Nucleus accumbens (tissue), 56 donors: ENCODE results near the gene ADAP2.
A peak's percentile ranks its signal among the peaks of the same experiment; 100 is the strongest.
"Not testable (repeated sequence)": the region's sequence is repeated elsewhere in the genome, so short reads cannot be mapped to it uniquely, and the experiment has no call there.

ENCODE experiments used
- DNase-seq, 56 donors: peaks; one replicate each; lab custom pipeline; 2025; lab: John Stamatoyannopoulos, UW

Gene ADAP2, protein sequence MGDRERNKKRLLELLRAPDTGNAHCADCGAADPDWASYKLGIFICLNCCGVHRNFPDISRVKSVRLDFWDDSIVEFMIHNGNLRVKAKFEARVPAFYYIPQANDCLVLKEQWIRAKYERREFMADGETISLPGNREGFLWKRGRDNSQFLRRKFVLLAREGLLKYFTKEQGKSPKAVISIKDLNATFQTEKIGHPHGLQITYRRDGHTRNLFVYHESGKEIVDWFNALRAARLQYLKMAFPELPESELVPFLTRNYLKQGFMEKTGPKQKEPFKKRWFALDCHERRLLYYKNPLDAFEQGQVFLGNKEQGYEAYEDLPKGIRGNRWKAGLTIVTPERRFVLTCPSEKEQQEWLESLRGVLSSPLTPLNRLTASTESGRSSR

GRCh38 chr17:30921544-30922196 lies at the start of gene ADAP2:
ADAP2 (plus strand) TSS chr17:30921945; CDS start chr17:30922015, 70 bp downstream.
- peak in 13 of 56 donors; percentile 0 to 42 (median 8) for DNase-seq

- no peak for DNase-seq
Measured at GRCh38 chr17:30886187-30886586, 35.6 kb upstream of the ADAP2 start.

- no peak for DNase-seq
Measured at GRCh38 chr17:30894236-30894635, 27.5 kb upstream of the ADAP2 start.

DNA sequence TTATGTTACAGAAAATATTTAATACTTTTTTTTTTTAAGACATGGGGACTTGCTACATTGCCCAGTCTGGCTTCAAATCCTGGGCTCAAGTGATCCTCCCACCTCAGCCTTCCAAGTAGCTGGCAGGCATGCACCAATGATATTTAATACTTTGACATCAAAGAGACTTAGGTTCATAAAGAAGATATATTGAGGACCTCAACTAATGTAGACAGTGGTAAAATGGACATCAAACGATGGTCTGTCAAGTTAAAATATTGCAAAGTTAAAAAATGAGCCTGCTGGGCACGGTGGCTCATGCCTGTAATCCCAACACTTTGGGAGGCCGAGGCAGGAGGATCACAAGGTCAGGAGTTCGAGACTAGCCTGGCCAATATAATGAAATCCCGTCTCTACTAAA lies 24.4 kb upstream of the ADAP2 start:
- no peak for DNase-seq

DNA sequence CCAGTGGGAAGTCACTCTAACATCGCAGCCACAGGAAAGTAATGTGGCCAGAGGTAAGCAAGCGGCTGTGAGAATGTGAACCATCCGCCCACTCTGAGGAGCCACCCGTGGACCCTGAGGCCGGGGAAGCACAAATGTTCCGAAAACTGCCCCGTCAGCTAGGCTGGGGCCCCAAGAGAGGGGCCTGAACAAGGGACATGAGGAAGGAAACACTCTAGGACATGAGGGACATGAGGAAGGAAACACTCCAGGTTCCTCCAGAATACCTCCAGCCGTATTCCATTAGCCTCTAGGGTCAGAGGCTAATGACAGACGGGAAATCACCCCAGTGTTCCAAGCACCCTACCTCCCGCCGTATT lies 16.0 kb upstream of the ADAP2 start:
- DNase-seq, result peak in 4 of 56 donors; percentile 22 to 67 (median 34)

DNA sequence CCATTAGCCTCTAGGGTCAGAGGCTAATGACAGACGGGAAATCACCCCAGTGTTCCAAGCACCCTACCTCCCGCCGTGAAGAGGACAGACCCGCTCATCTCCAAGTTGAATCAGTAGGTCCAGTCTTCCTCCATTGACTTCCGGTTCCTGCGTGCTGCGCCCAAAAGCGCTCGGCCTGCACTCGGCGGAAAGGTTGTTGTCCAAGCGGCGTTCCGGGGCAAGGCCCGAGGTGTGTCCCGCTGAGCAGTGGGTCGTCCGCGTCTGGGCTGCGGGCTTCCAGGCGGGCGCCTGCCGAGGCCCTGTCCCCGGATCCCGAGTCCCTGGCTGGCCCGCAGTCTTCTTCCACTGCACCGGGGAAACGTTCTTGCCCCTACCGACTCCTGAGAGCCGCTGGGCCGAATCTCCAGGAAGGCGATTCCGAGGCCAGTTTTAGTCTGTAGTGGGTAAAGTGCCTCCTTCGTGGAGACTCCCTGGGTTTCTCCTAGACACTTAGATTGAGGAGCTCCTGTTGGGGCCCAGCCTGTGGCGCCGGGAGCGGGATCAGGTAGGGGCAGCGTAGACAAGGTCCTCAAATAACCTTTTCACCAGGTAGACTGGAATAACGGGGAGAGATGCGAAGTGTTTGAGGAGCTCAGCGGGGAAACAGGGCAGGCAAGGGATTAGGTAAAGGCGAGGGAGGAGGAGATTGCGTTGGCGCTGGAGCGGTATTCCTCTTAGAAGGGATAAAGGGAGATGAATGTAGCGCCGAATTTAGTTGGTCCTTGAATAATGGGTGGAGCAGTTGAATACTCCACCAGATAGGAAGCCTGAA lies 15.4 kb upstream of the ADAP2 start, which contains the start of gene TEFM:
Gene TEFM (minus strand): TSS at position 138 of the 811 bp plus-strand sequence. CDS start 40 bp downstream, at position 98.
- DNase-seq, result peak in 55 of 56 donors; percentile 30 to 92 (median 77)

DNA sequence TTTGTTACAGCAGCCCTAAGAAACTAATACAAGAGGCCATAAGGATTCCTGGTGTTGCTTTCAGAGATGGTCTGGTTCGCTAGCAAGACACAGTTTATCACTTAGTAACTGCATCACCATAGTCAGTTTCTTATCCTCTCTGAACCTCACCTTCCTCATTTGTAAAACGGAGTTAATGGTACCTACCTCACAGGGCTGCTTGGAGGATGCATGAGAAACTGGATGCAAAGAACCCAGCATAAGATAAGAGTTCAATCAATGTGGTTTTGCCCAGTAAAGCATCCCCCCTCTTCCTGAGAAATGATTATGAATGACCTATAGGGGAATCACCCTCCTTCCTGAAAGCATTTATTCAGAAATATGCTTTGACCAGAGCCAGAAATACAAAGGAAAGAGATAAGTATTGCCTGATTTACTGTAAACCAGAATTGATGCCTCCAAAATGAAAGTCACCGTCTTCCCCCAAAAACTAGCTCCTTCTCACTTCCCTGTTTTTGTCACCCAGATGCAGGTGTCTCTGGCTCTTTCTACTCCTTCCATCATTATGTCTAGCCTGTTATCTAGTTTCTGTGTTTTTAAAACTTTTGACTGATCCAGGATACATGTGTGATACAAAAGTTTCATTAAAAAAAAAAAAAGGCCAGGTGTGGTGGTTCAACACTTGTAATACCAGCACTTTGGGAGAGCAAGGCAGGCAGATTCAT lies 12.9 kb upstream of the ADAP2 start:
- no peak for DNase-seq

- DNase-seq, result not testable (repeated sequence)
Measured at GRCh38 chr17:30910151-30910550, 11.6 kb upstream of the ADAP2 start.

GRCh38 chr17:30913955-30914354 lies 7.8 kb upstream of the ADAP2 start:
- DNase-seq, result no peak

GRCh38 chr17:30915833-30916611 lies 5.7 kb upstream of the ADAP2 start:
- DNase-seq, result no peak

DNA sequence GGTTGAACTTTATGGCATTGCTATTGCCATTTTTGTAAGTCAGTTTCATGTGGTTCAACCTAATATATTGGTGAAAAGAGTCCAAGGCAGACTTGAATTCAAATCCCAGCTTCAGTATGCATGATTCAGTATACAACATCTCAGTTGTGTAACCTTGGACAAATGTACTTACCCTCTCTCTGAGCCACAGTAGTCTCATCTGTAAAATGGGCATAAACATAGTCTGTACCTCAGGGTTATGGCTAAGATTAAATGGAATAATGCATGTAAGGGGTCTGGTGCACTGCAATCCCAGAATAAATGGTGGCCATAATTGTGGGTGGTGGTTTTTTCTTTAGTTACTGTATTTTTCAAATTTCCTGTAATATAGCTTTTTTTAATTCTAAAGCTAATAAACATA lies 4.7 kb upstream of the ADAP2 start:
- no peak for DNase-seq

- no peak for DNase-seq
Measured at GRCh38 chr17:30920282-30920681, 1.5 kb upstream of the ADAP2 start.

DNA sequence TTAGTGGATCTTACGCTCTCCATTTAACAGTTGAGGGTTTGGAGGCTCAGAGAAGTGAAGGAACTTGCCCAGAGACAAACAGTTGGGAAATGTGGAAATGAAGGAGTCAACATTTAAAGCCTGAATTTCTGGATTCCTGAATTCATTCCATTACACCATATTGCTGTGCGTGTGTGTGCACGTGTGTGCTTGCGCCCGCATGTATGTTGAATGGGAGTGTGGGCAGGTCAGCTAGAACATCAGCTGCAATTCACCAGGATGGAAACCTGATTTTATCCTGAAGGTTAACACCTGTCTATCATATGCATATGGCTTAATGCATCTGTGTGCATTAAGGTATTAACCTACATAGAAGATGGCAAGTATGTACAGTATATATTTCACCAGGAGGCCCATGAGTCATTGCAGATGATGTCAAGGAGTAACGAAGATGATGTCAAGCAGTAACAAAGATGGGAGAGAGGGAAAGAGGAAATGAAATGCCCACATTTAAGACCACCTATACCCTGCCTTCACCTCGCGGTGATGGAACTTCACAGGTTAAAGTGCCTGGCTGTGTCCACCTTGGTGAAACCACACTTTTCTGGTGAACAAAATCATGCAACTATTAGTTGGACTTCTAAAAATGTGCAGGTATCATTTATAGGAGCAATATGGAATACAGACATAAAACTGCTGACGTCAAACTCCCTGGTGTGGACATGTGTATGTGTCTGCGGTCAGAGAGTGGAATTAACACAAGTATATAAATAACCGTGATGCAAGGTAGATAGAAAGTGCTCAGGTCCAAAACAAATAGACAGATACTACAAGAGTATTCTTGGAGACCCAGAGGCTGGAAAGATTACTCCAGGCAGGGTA lies 832 bp upstream of the ADAP2 start:
- DNase-seq, result no peak

DNA sequence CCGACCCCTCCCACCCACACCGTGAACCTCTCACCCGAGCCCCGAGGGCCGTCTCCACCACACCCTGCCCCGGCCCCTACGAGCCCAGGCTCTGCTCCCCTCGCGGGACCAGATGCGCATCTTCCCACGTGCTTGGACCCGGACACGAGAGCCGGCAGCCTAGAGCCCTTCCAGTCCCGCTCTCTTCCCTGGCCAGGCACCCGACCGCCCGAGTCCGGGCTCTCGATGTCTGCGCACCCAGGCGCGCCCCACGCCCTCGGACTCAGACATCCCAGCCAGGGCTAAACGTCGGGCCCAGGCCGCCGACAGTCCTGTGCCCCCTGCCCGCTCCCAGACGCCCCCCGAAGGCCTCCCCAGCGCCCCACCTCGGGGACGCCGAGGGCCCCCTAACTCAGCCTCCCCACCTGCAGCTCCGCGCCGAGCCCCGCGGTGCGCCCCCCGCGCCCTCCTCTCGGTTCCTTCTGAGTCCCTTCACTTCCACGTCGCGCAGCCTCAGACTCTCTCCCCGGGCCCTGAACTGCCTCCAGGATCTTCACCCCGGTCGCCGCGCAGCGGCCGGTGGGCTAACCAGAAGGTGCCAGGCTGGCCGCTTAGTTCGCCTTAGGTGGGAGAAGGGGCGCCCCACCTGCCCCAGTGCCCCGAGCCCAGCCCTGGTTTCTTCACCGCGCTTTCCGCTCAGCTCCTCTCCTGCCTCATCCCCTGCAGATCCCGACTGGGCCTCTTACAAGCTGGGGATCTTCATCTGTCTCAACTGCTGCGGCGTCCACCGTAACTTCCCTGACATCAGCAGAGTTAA lies 688 bp downstream of the ADAP2 start:
- DNase-seq, result peak in 4 of 56 donors; percentile 1 to 30 (median 2)

DNA sequence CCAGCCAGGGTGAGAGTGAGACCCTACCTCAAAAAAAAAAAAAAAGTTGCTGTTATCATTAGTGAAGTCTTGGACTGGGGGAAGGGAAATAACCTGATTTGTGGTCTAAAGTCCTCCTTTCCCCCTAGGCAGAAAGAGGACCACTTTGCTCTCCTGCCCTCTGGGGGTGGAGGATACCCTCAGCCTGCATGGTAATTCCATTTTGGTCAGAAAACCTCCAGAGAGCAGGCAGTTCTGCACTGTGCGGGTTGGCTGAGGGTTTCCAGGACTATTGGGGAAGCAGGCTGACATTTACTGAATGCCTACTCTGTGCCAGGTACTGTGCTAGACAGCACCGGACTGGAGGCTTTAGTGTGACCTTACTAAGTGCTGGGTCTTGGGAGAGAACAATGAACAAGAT lies 2.6 kb downstream of the ADAP2 start:
- no peak for DNase-seq

DNA sequence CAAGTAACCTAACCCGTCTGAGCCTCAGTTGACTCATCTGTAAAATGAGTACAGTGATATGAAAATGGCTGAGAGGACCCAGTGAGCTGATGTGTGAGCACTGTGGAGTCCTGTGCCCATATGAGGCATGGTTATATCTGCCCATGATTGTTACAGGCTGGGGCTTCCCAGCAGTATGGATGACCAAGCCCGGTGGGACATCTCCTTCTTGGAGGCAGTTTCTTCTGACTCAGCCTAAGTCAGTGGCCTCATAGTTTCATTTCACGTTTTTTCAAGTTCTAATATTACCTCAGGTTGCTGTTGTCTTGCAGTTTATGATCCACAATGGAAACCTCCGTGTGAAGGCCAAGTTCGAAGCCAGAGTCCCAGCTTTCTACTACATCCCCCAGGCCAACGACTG lies 4.8 kb downstream of the ADAP2 start:
- DNase-seq, result no peak

DNA sequence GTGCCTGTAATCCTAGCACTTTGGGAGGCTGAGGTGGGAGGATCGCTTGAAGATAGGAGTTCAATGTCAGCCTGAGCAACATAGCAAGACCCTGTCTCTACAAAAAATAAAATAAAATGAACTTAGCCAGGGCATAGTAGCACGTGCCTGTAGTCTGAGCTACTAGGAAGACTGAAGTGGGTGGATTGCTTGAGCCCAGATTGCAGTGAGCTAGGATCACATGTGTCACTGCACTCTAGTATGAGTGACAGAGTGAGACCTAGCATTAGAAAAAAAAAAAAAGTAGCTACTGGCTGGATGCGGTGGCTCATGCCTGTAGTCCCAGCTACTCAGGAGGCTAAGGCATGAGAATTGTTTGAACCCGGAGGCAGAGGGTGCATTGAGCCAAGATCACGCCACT lies 6.0 kb downstream of the ADAP2 start:
- DNase-seq, result no peak

DNA sequence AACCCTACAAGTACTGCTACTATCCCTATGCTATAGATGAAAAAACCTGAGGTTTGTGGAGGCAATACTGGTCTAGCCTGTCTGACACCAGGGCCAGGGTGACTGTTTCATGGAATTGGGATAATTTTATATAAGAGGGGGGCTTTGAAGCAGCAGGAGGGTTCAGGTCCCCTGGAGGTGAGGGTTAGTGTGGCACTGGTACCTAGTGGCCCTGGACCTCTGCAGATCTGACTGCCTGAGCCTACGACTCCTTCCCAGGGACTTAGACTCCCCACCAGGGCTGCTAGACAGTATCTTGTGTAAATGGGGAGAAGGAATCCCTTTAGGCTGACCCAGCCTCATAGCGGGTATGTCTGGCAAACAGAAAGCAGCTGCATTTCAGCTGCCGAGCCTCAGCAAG lies 6.8 kb downstream of the ADAP2 start:
- DNase-seq, result no peak
